Glomerular visceral epithelial cell (primary cell): ENCODE results near the gene FLOT1.
"Not testable (repeated sequence)": the region's sequence is repeated elsewhere in the genome, so short reads cannot be mapped to it uniquely, and the experiment has no call there.

ENCODE experiments used
- DNase-seq: peaks from one replicate; pipeline ENCODE4 v3.0.0-alpha.2; 2016; ENCODE audit errors: extremely low spot score

Gene FLOT1

GRCh38 chr6:30767158-30767943, 24.9 kb upstream of the FLOT1 start:
- DNase-seq = no peak

GRCh38 chr6:30766461-30767157, 24.1 kb upstream of the FLOT1 start:
- DNase-seq = no peak

- not testable (repeated sequence) for DNase-seq
These were observed 23.0 kb upstream of the FLOT1 start for GRCh38 chr6:30765495-30765894.

GRCh38 chr6:30764490-30765043, 22.1 kb upstream of the FLOT1 start:
- not testable (repeated sequence) for DNase-seq

- DNase-seq = peak; percentile 78
These were observed 21.4 kb upstream of the FLOT1 start for GRCh38 chr6:30763618-30764489.

GRCh38 chr6:30763155-30763617, 20.7 kb upstream of the FLOT1 start:
- DNase-seq = no peak

- DNase-seq = no peak
These were observed 19.4 kb upstream of the FLOT1 start for GRCh38 chr6:30761791-30762429.

- DNase-seq = no peak
These were observed 18.1 kb upstream of the FLOT1 start for GRCh38 chr6:30760549-30760948.

- peak; percentile 96 for DNase-seq
These were observed 17.2 kb upstream of the FLOT1 start for GRCh38 chr6:30759575-30760239.

GRCh38 chr6:30757261-30757904, 14.9 kb upstream of the FLOT1 start:
- DNase-seq = no peak

GRCh38 chr6:30756405-30757003, 14.0 kb upstream of the FLOT1 start:
- DNase-seq = not testable (repeated sequence)

- DNase-seq = no peak
These were observed 12.1 kb upstream of the FLOT1 start for GRCh38 chr6:30754631-30755030.

- peak; percentile 100 for DNase-seq
These were observed 9.9 kb upstream of the FLOT1 start for GRCh38 chr6:30752157-30752927.

- DNase-seq = no peak
These were observed 7.8 kb upstream of the FLOT1 start for GRCh38 chr6:30750379-30750668.

GRCh38 chr6:30749554-30750378, 7.3 kb upstream of the FLOT1 start:
- peak; percentile 67 for DNase-seq

GRCh38 chr6:30748851-30749540, 6.5 kb upstream of the FLOT1 start:
- DNase-seq = peak; percentile 73

- DNase-seq = no peak
These were observed 5.6 kb upstream of the FLOT1 start for GRCh38 chr6:30747902-30748769.
